Dermis blood vessel endothelial cell (primary cell): ENCODE measurements around the gene DRAP1. TPM values are rescaled to one million over a fixed set of nuclear protein-coding genes. Genes with fewer than 3 reads are reported as not detected.

Source experiments
- DNase-seq: peaks from one replicate; pipeline ENCODE4 v3.0.0; 2010
- total RNA-seq: library from RNA; depleted of rRNA; stranded (reverse); fragments of >200 nt; gene quantifications from 2 replicates; pipeline ENCODE4 v1.2.3, GENCODE V29; 2014

The DRAP1 gene
- total RNA-seq, 1 donor from 2014 or later: 93.9 TPM

- DNase-seq: no peak
These were observed 46.9 kb downstream of the DRAP1 start for GRCh38 chr11:65965986-65966762.

DNA sequence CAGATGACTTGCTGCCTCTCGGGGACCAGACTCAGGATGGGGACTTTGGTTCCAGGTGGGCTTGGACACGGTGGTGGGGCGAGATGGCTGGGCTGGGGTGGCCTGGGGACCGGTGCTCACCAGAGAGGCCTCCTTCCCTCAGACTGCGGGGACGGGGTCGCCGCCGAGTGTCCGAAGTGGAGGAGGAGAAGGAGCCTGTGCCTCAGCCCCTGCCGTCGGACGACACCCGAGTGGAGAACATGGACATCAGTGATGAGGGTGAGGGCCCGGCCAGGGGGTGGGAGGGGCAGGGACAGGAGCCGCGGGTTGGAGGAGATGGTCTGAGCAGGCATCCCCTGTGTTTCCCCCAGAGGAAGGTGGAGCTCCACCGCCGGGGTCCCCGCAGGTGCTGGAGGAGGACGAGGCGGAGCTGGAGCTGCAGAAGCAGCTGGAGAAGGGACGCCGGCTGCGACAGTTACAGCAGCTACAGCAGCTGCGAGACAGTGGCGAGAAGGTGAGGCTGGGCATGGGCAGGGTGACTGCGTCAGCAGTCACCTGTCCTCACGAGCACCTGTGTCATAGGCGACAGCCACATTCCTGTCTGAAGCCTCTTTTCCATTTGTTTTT is 48.2 kb downstream of the DRAP1 start:
- no peak for DNase-seq

- no peak for DNase-seq
These were observed 49.6 kb downstream of the DRAP1 start for GRCh38 chr11:65968600-65969482.

Other genes starting within 250 kb of the DRAP1 start
- gene KAT5, start 207.2 kb upstream of the DRAP1 start, total RNA-seq: 35.7 and 38.5 TPM in 2 replicates
- gene RNASEH2C, start 198.6 kb upstream of the DRAP1 start, total RNA-seq: 30.6 and 96.1 TPM in 2 replicates
- gene AP5B1, start 138.4 kb upstream of the DRAP1 start, total RNA-seq: 11.6 and 13.8 TPM in 2 replicates
- not detected in 2 replicates for gene OVOL1, start 132.4 kb upstream of the DRAP1 start, total RNA-seq
- 0.17 and 0.33 TPM in 2 replicates for gene SNX32, start 85.5 kb upstream of the DRAP1 start, total RNA-seq
- 1,118 and 1,698 TPM in 2 replicates for gene CFL1, start 61.2 kb upstream of the DRAP1 start, total RNA-seq
- gene MUS81, start 59.0 kb upstream of the DRAP1 start, total RNA-seq: 48.2 and 49.7 TPM in 2 replicates
- 16.8 and 22.1 TPM in 2 replicates for gene EFEMP2, start 46.6 kb upstream of the DRAP1 start, total RNA-seq
- not detected in 2 replicates for gene CTSW, start 39.6 kb upstream of the DRAP1 start, total RNA-seq
- 161 and 189 TPM in 2 replicates for gene FIBP, start 31.0 kb upstream of the DRAP1 start, total RNA-seq
- gene CCDC85B, start 28.8 kb upstream of the DRAP1 start, total RNA-seq: 69.3 and 163 TPM in 2 replicates
- 3.6 and 4.9 TPM in 2 replicates for gene FOSL1, start 19.0 kb upstream of the DRAP1 start, total RNA-seq
- 17.0 and 20.0 TPM in 2 replicates for gene C11orf68, start 364 bp upstream of the DRAP1 start, total RNA-seq
- not detected in 2 replicates for gene TSGA10IP, start 26.1 kb downstream of the DRAP1 start, total RNA-seq
- gene SART1, start 42.3 kb downstream of the DRAP1 start, total RNA-seq: 27.1 and 48.7 TPM in 2 replicates
- gene EIF1AD, start 82.7 kb downstream of the DRAP1 start, total RNA-seq: 32.2 and 35.8 TPM in 2 replicates
- 18.2 and 23.2 TPM in 2 replicates for gene BANF1, start 83.1 kb downstream of the DRAP1 start, total RNA-seq
- gene CST6, start 92.6 kb downstream of the DRAP1 start, total RNA-seq: 0.17 and 0.60 TPM in 2 replicates
- 0.34 TPM in 1 of 2 replicates, not detected in the other for gene CATSPER1, start 107.1 kb downstream of the DRAP1 start, total RNA-seq
- gene GAL3ST3, start 129.7 kb downstream of the DRAP1 start, total RNA-seq: 0.60 and 1.4 TPM in 2 replicates
- gene SF3B2, start 132.9 kb downstream of the DRAP1 start, total RNA-seq: 116 and 141 TPM in 2 replicates
- 28.2 and 52.7 TPM in 2 replicates for gene PACS1, start 150.8 kb downstream of the DRAP1 start, total RNA-seq